Measurements from ENCODE around the gene ID2.

Gene ID2

GRCh38 chr2:8636041-8636491 is 45.8 kb upstream of the ID2 start:
- no peak for TF ChIP-seq CTCF (IDR thresholded peaks at IDR 0.05)
- Histone ChIP-seq H3K9me3 (no peaks in the 10 kb centered on the region), H3K27ac (no peak overlapping the region)

GRCh38 chr2:8636721-8637636 is 44.9 kb upstream of the ID2 start:
- no peaks in the 10 kb centered on the region for H3K27me3 ChIP-seq
- H3K4me1 ChIP-seq (ENCODE audit: control insufficient read depth in 1 of 2, insufficient read depth in 1 of 2, low read depth in 1 of 2, low read length in 1 of 2) = peaks cover 0 to under 1% of the 10 kb centered on the region in 2 experiments
- H3K36me3 ChIP-seq = no peaks in the 10 kb centered on the region
- H3K9me3 ChIP-seq = no peaks in the 10 kb centered on the region
- no peak for TF ChIP-seq CTCF (IDR thresholded peaks at IDR 0.05)
- H3K27ac ChIP-seq = no peak overlapping the region
- H3K4me3 ChIP-seq (ENCODE audit: low read depth in 1 of 2, low read length in 1 of 2) = no peak overlapping the region

More at GRCh38 chr2:8636041-8636491, 45.8 kb upstream of the ID2 start:
- no peak overlapping the region for H3K4me3 ChIP-seq (ENCODE audit: low read depth in 1 of 2, low read length in 1 of 2)
- H3K4me1 ChIP-seq (ENCODE audit: control insufficient read depth in 1 of 2, insufficient read depth in 1 of 2, low read depth in 1 of 2, low read length in 1 of 2) = peaks cover 6% of the 10 kb centered on the region in 2 experiments
- H3K27me3 ChIP-seq = no peaks in the 10 kb centered on the region
- no peaks in the 10 kb centered on the region for H3K36me3 ChIP-seq

GRCh38 chr2:8638327-8638726 is 43.5 kb upstream of the ID2 start:
- Histone ChIP-seq H3K36me3 (no peaks in the 10 kb centered on the region), H3K4me3 (ENCODE audit: low read depth in 1 of 2, low read length in 1 of 2) (no peak overlapping the region), H3K4me1 (ENCODE audit: control insufficient read depth in 1 of 2, insufficient read depth in 1 of 2, low read depth in 1 of 2, low read length in 1 of 2) (peaks cover under 1 to 3% of the 10 kb centered on the region in 2 experiments), H3K9me3 (no peaks in the 10 kb centered on the region), H3K27ac (no peak overlapping the region), H3K27me3 (no peaks in the 10 kb centered on the region)
- no peak for TF ChIP-seq CTCF (IDR thresholded peaks at IDR 0.05)

GRCh38 chr2:8639122-8639635 is 42.7 kb upstream of the ID2 start:
- H3K4me3 ChIP-seq (ENCODE audit: low read depth in 1 of 2, low read length in 1 of 2) = no peak overlapping the region

GRCh38 chr2:8640498-8640897 is 41.4 kb upstream of the ID2 start:
- Histone ChIP-seq H3K27me3 (no peaks in the 10 kb centered on the region), H3K4me1 (ENCODE audit: control insufficient read depth in 1 of 2, insufficient read depth in 1 of 2, low read depth in 1 of 2, low read length in 1 of 2) (peaks cover 21 to 24% of the 10 kb centered on the region in 2 experiments), H3K4me3 (ENCODE audit: low read depth in 1 of 2, low read length in 1 of 2) (no peak overlapping the region), H3K36me3 (no peaks in the 10 kb centered on the region), H3K9me3 (no peaks in the 10 kb centered on the region), H3K27ac (no peak overlapping the region)
- TF ChIP-seq CTCF (IDR thresholded peaks at IDR 0.05) = no peak

More at GRCh38 chr2:8639122-8639635, 42.7 kb upstream of the ID2 start:
- Histone ChIP-seq H3K9me3 (no peaks in the 10 kb centered on the region), H3K27me3 (no peaks in the 10 kb centered on the region), H3K4me1 (ENCODE audit: control insufficient read depth in 1 of 2, insufficient read depth in 1 of 2, low read depth in 1 of 2, low read length in 1 of 2) (peaks cover 9 to 11% of the 10 kb centered on the region in 2 experiments), H3K27ac (no peak overlapping the region), H3K36me3 (no peaks in the 10 kb centered on the region)
- TF ChIP-seq CTCF (IDR thresholded peaks at IDR 0.05) = no peak
